PC-3 (cell line): Measurements from ENCODE around the gene PNLIPRP2. TPM values are rescaled to one million over a fixed set of nuclear protein-coding genes. Genes with fewer than 3 reads are reported as not detected.

Experiments
- ATAC-seq: fragments of 200-7000 bp; cut with Tn5 transposase; 2 replicates; pipeline ENCODE4 v1.9.1; 2020; ENCODE audit warnings: mild to moderate bottlenecking, moderate library complexity
- BruUV-seq: library from RNA; stranded (reverse); fragments of 400-500 nt; replicated peaks from 2 replicates; lab custom pipeline; 2021; lab: Mats Ljungman, UMichigan
- CTCF ChIA-PET: fragments of 300-600 bp; sonication (Branson Sonifier 250); formaldehyde crosslinking; loops from one replicate; lab custom pipeline; 2022; ENCODE audit warnings: antibody characterized with exemption; lab: Charles Lee
- POLR2A ChIA-PET: fragments of 300-600 bp; sonication (Branson Sonifier 250); formaldehyde crosslinking; loops from one replicate; lab custom pipeline; 2022; ENCODE audit warnings: antibody characterized with exemption; ENCODE audit not compliant: unreplicated experiment; lab: Charles Lee
- DNase-seq: peaks from one replicate; pipeline ENCODE4 v3.0.0-alpha.2; 2015
- H2AFZ ChIP-seq: fragments of 300-600 bp; sonication (generic); 2 replicates; pipeline ENCODE4 v1.6.0; 2016; ENCODE audit warnings: antibody characterized with exemption, low read length
- H3F3A ChIP-seq: fragments of 300-600 bp; sonication (generic); one replicate; pipeline ENCODE4 v1.6.0; 2017; ENCODE audit warnings: antibody characterized with exemption, low read length, control low read depth, mild to moderate bottlenecking; ENCODE audit not compliant: unreplicated experiment
- H3K27ac ChIP-seq: fragments of 300-600 bp; sonication (generic); 2 replicates; pipeline ENCODE4 v1.5.1; 2016; ENCODE audit warnings: mild to moderate bottlenecking, low read length
- H3K27me3 ChIP-seq: fragments of 300-600 bp; sonication (generic); 2 replicates; pipeline ENCODE4 v1.6.1; 2016; ENCODE audit warnings: low read length, mixed read lengths
- H3K36me3 ChIP-seq: fragments of 300-600 bp; sonication (generic); 2 replicates; pipeline ENCODE4 v1.6.1; 2016; ENCODE audit warnings: low read depth, mixed run types, low read length, mixed read lengths
- H3K4me1 ChIP-seq: fragments of 300-600 bp; sonication (generic); 2 replicates; pipeline ENCODE4 v1.5.1; 2016; ENCODE audit warnings: low read length; ENCODE audit not compliant: insufficient read depth
- H3K4me2 ChIP-seq: fragments of 300-600 bp; sonication (generic); 2 replicates; pipeline ENCODE4 v1.6.0; 2016; ENCODE audit warnings: low read length
- H3K4me3 ChIP-seq: fragments of 300-600 bp; sonication (generic); 2 replicates; pipeline ENCODE4 v1.5.1; 2016; ENCODE audit warnings: mild to moderate bottlenecking, low read length, mixed read lengths
- H3K79me2 ChIP-seq: fragments of 300-600 bp; sonication (generic); 2 replicates; pipeline ENCODE4 v1.6.1; 2017; ENCODE audit warnings: low read length, mixed read lengths
- H3K9ac ChIP-seq: fragments of 300-600 bp; sonication (generic); 2 replicates; pipeline ENCODE4 v1.6.0; 2016; ENCODE audit warnings: mild to moderate bottlenecking, low read length
- H3K9me2 ChIP-seq: fragments of 300-600 bp; sonication (generic); replicated peaks from 2 replicates; pipeline ENCODE4 v1.6.1; 2016; ENCODE audit warnings: mixed run types, low read length, mixed read lengths
- H3K9me3 ChIP-seq: fragments of 300-600 bp; sonication (generic); 2 replicates; pipeline ENCODE4 v1.6.1; 2016; ENCODE audit warnings: low read length, mixed read lengths
- H4K20me1 ChIP-seq: fragments of 300-600 bp; sonication (generic); 2 replicates; pipeline ENCODE4 v1.6.1; 2016; ENCODE audit warnings: low read length, mixed read lengths
- EZH2 ChIP-seq: fragments of 300-600 bp; sonication (generic); IDR thresholded peaks from one replicate; pipeline ENCODE4 v1.6.1; 2017; ENCODE audit warnings: antibody characterized with exemption, mild to moderate bottlenecking, low read length; ENCODE audit not compliant: unreplicated experiment
- EZH2phosphoT487 ChIP-seq: fragments of 300-600 bp; sonication (generic); IDR thresholded peaks from 2 replicates; pipeline ENCODE4 v1.6.1; 2018; ENCODE audit warnings: mild to moderate bottlenecking, antibody characterized with exemption, low read length, borderline replicate concordance
- intact Hi-C: fragments of 100-400 bp; cut with micrococcal nuclease; formaldehyde crosslinking; loops from 2 replicates; pipeline ENCODE4 v1.9.0; 2023
- total RNA-seq: library from RNA; depleted of rRNA; stranded (reverse); fragments of >200 nt; gene quantifications from 2 replicates; pipeline ENCODE4 v1.2.3, GENCODE V29; 2014
- TF ChIP-seq, protein P1 (sequence below): fragments of 300-600 bp; sonication (generic); conservative IDR thresholded peaks from 2 replicates; pipeline ENCODE4 v1.5.1; 2017; ENCODE audit warnings: antibody characterized with exemption, low read depth, mild to moderate bottlenecking, low read length

PNLIPRP2 gene
- total RNA-seq, 1 experiment from 2014 or later: not detected

DNA sequence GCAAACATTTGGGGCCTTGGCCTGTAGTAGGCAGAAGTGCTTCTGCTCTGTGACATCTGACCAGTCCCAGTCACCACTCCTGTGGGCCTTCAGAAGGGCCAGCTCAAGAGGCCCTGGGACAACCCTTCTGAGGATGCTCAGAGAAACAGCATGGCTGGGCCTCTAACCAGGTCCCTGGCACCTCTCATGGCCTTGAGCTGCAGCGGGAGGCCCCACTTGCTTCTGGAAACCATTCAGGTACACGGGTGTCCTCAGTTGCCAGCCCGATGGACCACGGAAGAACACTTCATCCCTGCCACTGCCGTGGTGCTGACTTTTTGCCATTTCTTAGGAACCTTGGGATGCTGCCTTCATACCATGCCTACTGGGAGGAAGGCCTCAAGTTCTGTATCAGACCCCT, 64.0 kb downstream of the PNLIPRP2 start:
- DNase-seq: no peak
- Histone ChIP-seq H3K9me2 (no peaks in the 10 kb centered on the region), H4K20me1 (no peaks in the 10 kb centered on the region), H3K4me1 (no peaks in the 10 kb centered on the region), H3K4me3 (no peak overlapping the region), H3K4me2 (no peak overlapping the region), H3K27me3 (no peaks in the 10 kb centered on the region), H3K36me3 (no peaks in the 10 kb centered on the region), H3K27ac (no peak overlapping the region), H3F3A (no peaks in the 10 kb centered on the region), H3K9me3 (no peaks in the 10 kb centered on the region), H3K79me2 (no peaks in the 10 kb centered on the region), H2AFZ (no peak overlapping the region), H3K9ac (no peak overlapping the region)
- ChIA-PET POLR2A (no interaction called here), CTCF (no interaction called here)
- no TSS peak for BruUV-seq
- intact Hi-C loops: no loop called here
- ATAC-seq: no peak
- TF ChIP-seq, protein P1, sequence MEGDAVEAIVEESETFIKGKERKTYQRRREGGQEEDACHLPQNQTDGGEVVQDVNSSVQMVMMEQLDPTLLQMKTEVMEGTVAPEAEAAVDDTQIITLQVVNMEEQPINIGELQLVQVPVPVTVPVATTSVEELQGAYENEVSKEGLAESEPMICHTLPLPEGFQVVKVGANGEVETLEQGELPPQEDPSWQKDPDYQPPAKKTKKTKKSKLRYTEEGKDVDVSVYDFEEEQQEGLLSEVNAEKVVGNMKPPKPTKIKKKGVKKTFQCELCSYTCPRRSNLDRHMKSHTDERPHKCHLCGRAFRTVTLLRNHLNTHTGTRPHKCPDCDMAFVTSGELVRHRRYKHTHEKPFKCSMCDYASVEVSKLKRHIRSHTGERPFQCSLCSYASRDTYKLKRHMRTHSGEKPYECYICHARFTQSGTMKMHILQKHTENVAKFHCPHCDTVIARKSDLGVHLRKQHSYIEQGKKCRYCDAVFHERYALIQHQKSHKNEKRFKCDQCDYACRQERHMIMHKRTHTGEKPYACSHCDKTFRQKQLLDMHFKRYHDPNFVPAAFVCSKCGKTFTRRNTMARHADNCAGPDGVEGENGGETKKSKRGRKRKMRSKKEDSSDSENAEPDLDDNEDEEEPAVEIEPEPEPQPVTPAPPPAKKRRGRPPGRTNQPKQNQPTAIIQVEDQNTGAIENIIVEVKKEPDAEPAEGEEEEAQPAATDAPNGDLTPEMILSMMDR: no peak
- TF ChIP-seq EZH2phosphoT487 (no peak), EZH2 (no peak)

DNA sequence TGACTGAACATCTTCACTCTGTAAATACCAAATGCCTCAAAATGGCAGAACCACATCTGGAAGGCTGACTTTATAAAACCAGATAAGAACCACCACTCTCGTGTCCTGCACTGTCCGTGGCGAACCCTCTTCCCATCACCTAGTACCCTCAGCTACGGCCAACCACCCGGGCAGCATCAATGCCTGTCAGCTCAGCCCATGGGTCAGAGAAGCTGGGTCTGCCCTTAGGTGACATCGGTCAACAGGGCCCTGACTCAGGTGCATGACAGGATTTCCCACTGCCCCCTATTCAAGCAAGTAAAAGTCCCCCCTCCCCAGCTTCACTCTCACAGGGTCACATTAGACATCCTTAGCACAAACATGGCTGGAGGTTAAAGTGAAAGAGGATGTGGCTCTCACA, 65.1 kb downstream of the PNLIPRP2 start:
- BruUV-seq: no TSS peak
- H3K79me2 ChIP-seq: no peaks in the 10 kb centered on the region
- no peaks in the 10 kb centered on the region for H3K36me3 ChIP-seq
- TF ChIP-seq EZH2phosphoT487 (no peak), EZH2 (no peak)
- TF ChIP-seq, protein P1: no peak
- DNase-seq: no peak
- intact Hi-C loops: no loop called here
- no peak overlapping the region for H3K9ac ChIP-seq
- no peak overlapping the region for H2AFZ ChIP-seq
- no peaks in the 10 kb centered on the region for H4K20me1 ChIP-seq
- no peak for ATAC-seq
- H3K27me3 ChIP-seq: no peaks in the 10 kb centered on the region
- no peaks in the 10 kb centered on the region for H3F3A ChIP-seq
- H3K4me3 ChIP-seq: no peak overlapping the region
- no peak overlapping the region for H3K4me2 ChIP-seq
- ChIA-PET CTCF (no interaction called here), POLR2A (no interaction called here)
- no peaks in the 10 kb centered on the region for H3K4me1 ChIP-seq
- no peak overlapping the region for H3K27ac ChIP-seq
- no peaks in the 10 kb centered on the region for H3K9me2 ChIP-seq
- H3K9me3 ChIP-seq: no peaks in the 10 kb centered on the region

DNA sequence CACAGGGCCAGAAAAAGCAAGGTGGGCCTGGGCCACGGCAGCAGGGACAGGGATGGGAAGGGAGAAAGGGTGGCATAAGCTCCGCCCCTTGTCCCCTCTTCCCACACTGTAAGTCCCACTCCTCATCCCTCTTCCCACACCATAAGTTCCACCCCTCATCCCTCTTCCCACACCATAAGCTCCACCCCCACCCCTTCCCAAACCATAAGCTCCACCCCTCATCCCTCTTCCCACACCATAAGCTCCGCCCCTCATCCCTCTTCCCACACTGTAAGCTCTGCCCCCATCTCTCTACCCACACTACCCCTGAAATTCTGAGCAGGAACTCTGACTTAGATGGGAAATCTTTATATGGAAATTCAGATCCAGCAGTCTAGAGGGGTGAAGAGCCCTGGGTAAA, 65.9 kb downstream of the PNLIPRP2 start:
- TF ChIP-seq EZH2phosphoT487: no peak
- TF ChIP-seq EZH2: no peak
- TF ChIP-seq, protein P1: no peak
- POLR2A ChIA-PET: no interaction called here
- Histone ChIP-seq H3F3A (no peaks in the 10 kb centered on the region), H3K4me3 (no peak overlapping the region), H3K4me1 (no peaks in the 10 kb centered on the region), H3K4me2 (no peak overlapping the region), H3K79me2 (no peaks in the 10 kb centered on the region), H3K27me3 (no peaks in the 10 kb centered on the region), H3K9me2 (no peaks in the 10 kb centered on the region), H3K36me3 (no peaks in the 10 kb centered on the region), H2AFZ (no peak overlapping the region), H3K9me3 (no peaks in the 10 kb centered on the region), H3K9ac (no peak overlapping the region), H3K27ac (no peak overlapping the region), H4K20me1 (no peaks in the 10 kb centered on the region)
- ATAC-seq: no peak
- CTCF ChIA-PET: no interaction called here
- no TSS peak for BruUV-seq
- no peak for DNase-seq
- intact Hi-C loops: no loop called here
